DMS 273 (cell line): ENCODE measurements around the gene MEIS2.

Experiments used
- DNase-seq: peaks from one replicate; lab custom pipeline; 2025; ENCODE audit not compliant: unreplicated experiment; lab: John Stamatoyannopoulos, UW

MEIS2 gene

GRCh38 chr15:36903922-36904556, 196.3 kb downstream of the MEIS2 start:
- DNase-seq, result no peak

- DNase-seq, result no peak
Observed at GRCh38 chr15:36903195-36903594, 197.2 kb downstream of the MEIS2 start.

GRCh38 chr15:36901012-36901411, 199.3 kb downstream of the MEIS2 start:
- DNase-seq, result no peak

- no peak for DNase-seq
Observed at GRCh38 chr15:36899696-36900095, 200.7 kb downstream of the MEIS2 start.

- DNase-seq, result no peak
Observed at GRCh38 chr15:36898536-36899126, 201.7 kb downstream of the MEIS2 start.

- DNase-seq, result no peak
Observed at GRCh38 chr15:36897834-36898233, 202.5 kb downstream of the MEIS2 start.

GRCh38 chr15:36896949-36897348, 203.4 kb downstream of the MEIS2 start:
- DNase-seq, result no peak

GRCh38 chr15:36894075-36894474, 206.3 kb downstream of the MEIS2 start:
- DNase-seq, result no peak

GRCh38 chr15:36893276-36893675, 207.1 kb downstream of the MEIS2 start:
- no peak for DNase-seq

GRCh38 chr15:36888011-36888992, 212.0 kb downstream of the MEIS2 start:
- no peak for DNase-seq

- DNase-seq, result no peak
Observed at GRCh38 chr15:36887214-36887961, 213.0 kb downstream of the MEIS2 start.

- no peak for DNase-seq
Observed at GRCh38 chr15:36886701-36887100, 213.6 kb downstream of the MEIS2 start.

- no peak for DNase-seq
Observed at GRCh38 chr15:36886191-36886590, 214.2 kb downstream of the MEIS2 start.

- no peak for DNase-seq
Observed at GRCh38 chr15:36885771-36886170, 214.6 kb downstream of the MEIS2 start.

GRCh38 chr15:36884936-36885635, 215.3 kb downstream of the MEIS2 start:
- no peak for DNase-seq

GRCh38 chr15:36884518-36884875, 215.9 kb downstream of the MEIS2 start:
- no peak for DNase-seq

- peak; percentile 91 for DNase-seq
Observed at GRCh38 chr15:36883713-36884517, 216.4 kb downstream of the MEIS2 start.

GRCh38 chr15:36882487-36883131, 217.7 kb downstream of the MEIS2 start:
- peak; percentile 45 for DNase-seq

- no peak for DNase-seq
Observed at GRCh38 chr15:36882056-36882455, 218.3 kb downstream of the MEIS2 start.
